ENCODE measurements around the gene XIRP2. TPM values are rescaled to one million over a fixed set of nuclear protein-coding genes. Genes with fewer than 3 reads are reported as not detected.

The XIRP2 gene
- polyA plus RNA-seq, 2 of the 4 experiments (the other 2 are of a cell fraction) = not detected

- no peak overlapping the region for H3K27ac ChIP-seq
- FAIRE-seq (no peak), ATAC-seq (no peak), DNase-seq (ENCODE audit: low read depth in 1 of 2, low spot score in 1 of 2) (no peak)
- no peaks in the 10 kb centered on the region for H3K9me3 ChIP-seq
- ChIA-PET CTCF (interaction anchor here (0.8 to 1.4 kb wide), 3 partner anchors 10 to 86 kb away, joined by 3 to 4 read pairs (median 3); no protein-coding TSS in a partner anchor), POLR2A (no interaction called here)
- no peak overlapping the region for H3K4me2 ChIP-seq
- WGBS (ENCODE audit: missing lambda C conversion rate) = 33% methylated on average over 3 of the region's 3 CpGs
- no peaks in the 10 kb centered on the region for H3K4me1 ChIP-seq
- no peak overlapping the region for H3K4me3 ChIP-seq
- TF ChIP-seq, protein P1, sequence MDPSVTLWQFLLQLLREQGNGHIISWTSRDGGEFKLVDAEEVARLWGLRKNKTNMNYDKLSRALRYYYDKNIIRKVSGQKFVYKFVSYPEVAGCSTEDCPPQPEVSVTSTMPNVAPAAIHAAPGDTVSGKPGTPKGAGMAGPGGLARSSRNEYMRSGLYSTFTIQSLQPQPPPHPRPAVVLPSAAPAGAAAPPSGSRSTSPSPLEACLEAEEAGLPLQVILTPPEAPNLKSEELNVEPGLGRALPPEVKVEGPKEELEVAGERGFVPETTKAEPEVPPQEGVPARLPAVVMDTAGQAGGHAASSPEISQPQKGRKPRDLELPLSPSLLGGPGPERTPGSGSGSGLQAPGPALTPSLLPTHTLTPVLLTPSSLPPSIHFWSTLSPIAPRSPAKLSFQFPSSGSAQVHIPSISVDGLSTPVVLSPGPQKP (IDR thresholded peaks at IDR 0.05; ENCODE audit: low read depth, low read length) = no peak
- TF ChIP-seq, protein P2, sequence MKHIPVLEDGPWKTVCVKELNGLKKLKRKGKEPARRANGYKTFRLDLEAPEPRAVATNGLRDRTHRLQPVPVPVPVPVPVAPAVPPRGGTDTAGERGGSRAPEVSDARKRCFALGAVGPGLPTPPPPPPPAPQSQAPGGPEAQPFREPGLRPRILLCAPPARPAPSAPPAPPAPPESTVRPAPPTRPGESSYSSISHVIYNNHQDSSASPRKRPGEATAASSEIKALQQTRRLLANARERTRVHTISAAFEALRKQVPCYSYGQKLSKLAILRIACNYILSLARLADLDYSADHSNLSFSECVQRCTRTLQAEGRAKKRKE (CRISPR knock-in tag; IDR thresholded peaks at IDR 0.05; ENCODE audit: low read depth) = no peak
- no peak for TF ChIP-seq JUN (IDR thresholded peaks at IDR 0.05)
- no peak for TF ChIP-seq REST (IDR thresholded peaks at IDR 0.05)
- TF ChIP-seq RAD21 (conservative IDR thresholded peaks at IDR 0.05 in 1 of 2, IDR thresholded peaks at IDR 0.05 in 1 of 2) = no peak
- TF ChIP-seq TFCP2L1 (CRISPR knock-in tag; IDR thresholded peaks at IDR 0.05) = no peak
- TF ChIP-seq ZC3H11A (IDR thresholded peaks at IDR 0.05) = no peak
Measured at GRCh38 chr2:167126165-167126564, 237.9 kb downstream of the XIRP2 start.

GRCh38 chr2:167127135-167127534, 238.9 kb downstream of the XIRP2 start:
- Histone ChIP-seq H3K9me3 (no peaks in the 10 kb centered on the region), H3K27ac (no peak overlapping the region), H3K4me1 (no peaks in the 10 kb centered on the region), H3K4me3 (no peak overlapping the region), H3K4me2 (no peak overlapping the region)
- 0% methylated on average over 1 of the region's 1 CpG for WGBS (ENCODE audit: missing lambda C conversion rate)
- ATAC-seq = peak in 1 of 2 experiments; percentile 64; a peak in 2 of 6 replicates
- TF ChIP-seq REST (IDR thresholded peaks at IDR 0.05) = no peak
- TF ChIP-seq NPAS2 (CRISPR knock-in tag; IDR thresholded peaks at IDR 0.05; ENCODE audit: borderline replicate concordance) = no peak
- TF ChIP-seq CHD4 (IDR thresholded peaks at IDR 0.05; ENCODE audit: borderline replicate concordance) = no peak
- no peak for TF ChIP-seq RAD21 (conservative IDR thresholded peaks at IDR 0.05 in 1 of 2, IDR thresholded peaks at IDR 0.05 in 1 of 2)
- ChIA-PET CTCF (interaction anchor here (0.6 to 0.8 kb wide), 3 partner anchors 8 to 65 kb away, joined by 3 read pairs; no protein-coding TSS in a partner anchor), POLR2A (no interaction called here)
- FAIRE-seq = no peak
- peak in 1 of 2 experiments; percentile 23 for DNase-seq (ENCODE audit: low read depth in 1 of 2, low spot score in 1 of 2)

- no peak for FAIRE-seq
- no peak for ATAC-seq
- TF ChIP-seq CEBPB (IDR thresholded peaks at IDR 0.05) = peak in 1 of 2 experiments; percentile 31; a peak in 1 of 4 replicates
- TF ChIP-seq ZNF302 (CRISPR knock-in tag; IDR thresholded peaks at IDR 0.05) = no peak
- 72% methylated on average over 9 of the region's 9 CpGs for WGBS (ENCODE audit: missing lambda C conversion rate)
- Histone ChIP-seq H3K4me1 (no peaks in the 10 kb centered on the region), H3K4me2 (no peak overlapping the region), H3K9me3 (no peaks in the 10 kb centered on the region), H3K27ac (no peak overlapping the region), H3K4me3 (no peak overlapping the region)
- no peak for DNase-seq (ENCODE audit: low read depth in 1 of 2, low spot score in 1 of 2)
- ChIA-PET CTCF (no interaction called here), POLR2A (no interaction called here)
Measured at GRCh38 chr2:167128130-167128529, 239.8 kb downstream of the XIRP2 start.
